ENCODE data around the gene QSER1.
"Not testable (repeated sequence)": the region's sequence is repeated elsewhere in the genome, so short reads cannot be mapped to it uniquely, and the experiment has no call there.

Gene QSER1

DNA sequence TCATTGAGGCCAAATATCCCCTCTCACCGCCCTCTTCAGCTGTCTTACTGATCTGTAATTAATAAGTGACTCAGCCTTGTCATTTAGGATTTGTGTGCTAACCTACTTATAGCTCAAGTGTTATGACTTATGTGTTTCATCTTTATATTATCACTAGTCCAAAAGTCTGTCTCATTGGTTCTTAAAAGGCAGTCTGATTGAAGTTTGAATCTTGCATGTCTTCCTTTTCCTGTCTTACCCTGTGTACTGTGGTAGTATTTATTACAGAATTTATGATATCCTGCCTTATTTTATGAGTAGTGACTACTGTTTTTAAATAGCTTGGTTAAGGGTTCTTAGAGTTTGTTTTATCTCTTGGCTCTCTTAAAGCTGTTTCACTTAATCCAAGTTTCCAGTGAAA lies 129.3 kb downstream of the QSER1 start:
- H3K27me3 ChIP-seq (ENCODE audit: insufficient read depth, low read length), result no peaks in the 10 kb centered on the region
- no peaks in the 10 kb centered on the region for H3K9me3 ChIP-seq (ENCODE audit: low read length)
- H3K36me3 ChIP-seq (ENCODE audit: insufficient read depth, low read length), result no peaks in the 10 kb centered on the region
- H2AFZ ChIP-seq (ENCODE audit: low read depth, low read length), result no peak overlapping the region
- no peak overlapping the region for H3K4me3 ChIP-seq (ENCODE audit: low read length)
- peaks cover 5% of the 10 kb centered on the region for H3K4me1 ChIP-seq (ENCODE audit: insufficient read depth, low read length)

DNA sequence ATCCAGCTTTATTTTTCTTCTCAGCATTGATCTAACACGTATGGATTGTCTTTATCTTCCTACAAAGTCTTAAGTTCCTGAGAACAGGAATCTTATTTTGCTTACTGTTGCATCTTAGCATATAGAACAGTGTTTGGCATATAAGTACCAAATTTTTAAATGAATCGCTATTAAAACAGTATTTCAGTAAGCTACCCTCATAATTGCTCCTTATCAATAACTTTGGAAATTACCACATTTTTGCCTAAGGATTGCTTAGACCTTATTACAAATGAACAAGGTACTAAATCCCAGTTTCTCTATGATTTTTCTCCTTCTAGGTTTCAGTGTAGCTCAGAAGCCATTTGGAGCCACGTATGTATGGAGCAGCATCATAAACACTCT lies 132.7 kb downstream of the QSER1 start:
- H3K9me3 ChIP-seq (ENCODE audit: low read length), result no peaks in the 10 kb centered on the region
- no peak overlapping the region for H3K4me3 ChIP-seq (ENCODE audit: low read length)
- H3K36me3 ChIP-seq (ENCODE audit: insufficient read depth, low read length), result no peaks in the 10 kb centered on the region
- H3K27me3 ChIP-seq (ENCODE audit: insufficient read depth, low read length), result no peaks in the 10 kb centered on the region
- no peaks in the 10 kb centered on the region for H3K4me1 ChIP-seq (ENCODE audit: insufficient read depth, low read length)
- no peak overlapping the region for H2AFZ ChIP-seq (ENCODE audit: low read depth, low read length)

DNA sequence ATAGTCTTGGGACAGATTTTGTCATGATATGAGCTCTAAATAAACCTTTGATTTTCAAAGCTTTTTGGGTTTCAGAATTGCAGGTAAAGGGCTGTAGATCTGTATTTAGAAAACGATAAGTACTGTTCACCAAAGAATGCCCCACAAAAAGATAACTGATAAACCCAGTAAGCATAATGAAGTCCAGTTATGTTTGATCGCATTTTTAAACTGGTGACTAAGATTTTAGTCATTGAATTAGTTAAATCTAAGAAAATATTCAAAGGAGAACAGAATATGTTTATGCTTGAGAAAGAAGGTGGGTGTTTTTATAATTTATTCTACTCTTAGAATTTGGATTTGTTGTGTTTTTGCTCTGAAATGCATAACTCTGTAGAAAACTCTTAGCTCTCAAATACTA lies 134.6 kb downstream of the QSER1 start:
- Histone ChIP-seq H3K4me3 (ENCODE audit: low read length) (no peak overlapping the region), H3K9me3 (ENCODE audit: low read length) (no peaks in the 10 kb centered on the region)

DNA sequence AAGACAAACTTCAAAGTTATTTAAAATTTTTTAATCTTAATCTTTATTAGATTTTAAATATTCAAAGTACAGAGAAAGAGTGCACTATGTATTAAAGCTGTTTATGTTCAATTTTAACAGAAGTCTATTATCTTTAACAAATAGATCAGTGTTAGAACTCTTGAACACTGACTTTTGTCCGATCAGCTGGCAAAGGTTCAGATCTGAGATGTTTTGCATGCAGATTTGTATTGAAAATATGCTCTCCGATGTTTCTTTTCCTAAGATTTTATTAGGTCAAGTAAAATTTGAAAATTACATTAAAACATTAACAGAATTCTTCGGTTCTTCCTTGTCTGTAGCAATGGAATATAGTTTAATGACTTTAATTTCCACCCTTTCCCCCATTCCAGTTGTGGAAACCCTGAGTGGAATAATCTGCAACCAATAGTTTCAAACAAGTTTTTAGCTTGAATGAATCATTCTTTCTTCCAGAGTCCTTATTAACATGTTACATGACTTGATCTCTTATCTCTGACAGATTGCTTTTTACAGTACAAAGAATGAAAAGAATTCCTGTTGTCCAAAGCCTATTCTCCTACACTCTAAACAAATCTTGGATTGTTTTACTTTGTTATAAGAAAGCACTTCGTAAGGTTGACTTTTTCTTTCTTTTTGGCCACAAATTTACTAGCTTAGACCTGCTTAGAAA lies 135.4 kb downstream of the QSER1 start:
- no peak overlapping the region for H3K4me3 ChIP-seq (ENCODE audit: low read length)
- H3K36me3 ChIP-seq (ENCODE audit: insufficient read depth, low read length), result no peaks in the 10 kb centered on the region
- H3K4me1 ChIP-seq (ENCODE audit: insufficient read depth, low read length), result no peaks in the 10 kb centered on the region
- H2AFZ ChIP-seq (ENCODE audit: low read depth, low read length), result no peak overlapping the region
- H3K9me3 ChIP-seq (ENCODE audit: low read length), result no peaks in the 10 kb centered on the region
- H3K27me3 ChIP-seq (ENCODE audit: insufficient read depth, low read length), result no peaks in the 10 kb centered on the region

More for the DNA sequence above, 134.6 kb downstream of the QSER1 start:
- no peaks in the 10 kb centered on the region for H3K27me3 ChIP-seq (ENCODE audit: insufficient read depth, low read length)
- no peaks in the 10 kb centered on the region for H3K4me1 ChIP-seq (ENCODE audit: insufficient read depth, low read length)
- H2AFZ ChIP-seq (ENCODE audit: low read depth, low read length), result no peak overlapping the region
- H3K36me3 ChIP-seq (ENCODE audit: insufficient read depth, low read length), result no peaks in the 10 kb centered on the region

DNA sequence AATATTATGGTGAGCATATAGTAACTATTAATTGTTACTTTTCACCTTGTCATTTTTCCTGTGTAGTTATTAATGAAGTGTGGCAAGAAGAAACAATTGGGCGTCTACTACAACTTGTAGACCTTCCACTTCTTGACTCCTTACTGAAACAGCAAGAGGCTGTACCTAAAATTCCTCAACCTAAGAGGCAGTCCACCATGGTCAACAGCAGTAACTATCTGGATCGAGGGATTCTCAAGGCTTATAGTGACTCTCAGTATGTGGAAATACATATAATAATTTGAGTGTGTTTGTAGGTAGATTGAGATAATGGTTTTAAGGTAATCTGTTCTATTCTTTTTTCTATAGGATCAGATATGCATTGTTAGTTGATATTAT lies 135.9 kb downstream of the QSER1 start:
- H3K36me3 ChIP-seq (ENCODE audit: insufficient read depth, low read length), result no peaks in the 10 kb centered on the region
- no peaks in the 10 kb centered on the region for H3K9me3 ChIP-seq (ENCODE audit: low read length)
- no peak overlapping the region for H3K4me3 ChIP-seq (ENCODE audit: low read length)

DNA sequence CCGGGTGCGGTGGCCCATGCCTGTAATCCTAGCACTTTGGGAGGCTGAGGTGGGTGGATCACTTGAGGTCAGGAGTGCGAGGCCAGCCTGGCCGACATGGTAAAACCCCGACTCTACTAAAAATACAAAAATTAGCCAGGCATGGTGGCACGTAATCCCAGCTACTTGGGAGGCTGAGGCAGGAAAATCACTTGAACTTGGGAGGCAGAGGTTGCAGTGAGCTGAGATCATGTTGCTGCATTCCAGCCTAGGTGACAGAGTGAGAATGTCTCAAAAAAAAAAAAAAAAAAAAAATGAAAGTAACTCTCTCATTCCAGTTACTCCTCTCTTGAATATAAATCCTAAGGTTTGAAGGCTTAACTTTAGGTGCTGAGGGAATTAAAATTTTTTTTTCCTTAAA lies 136.6 kb downstream of the QSER1 start:
- H3K27me3 ChIP-seq (ENCODE audit: insufficient read depth, low read length); H2AFZ ChIP-seq (ENCODE audit: low read depth, low read length); H3K9me3 ChIP-seq (ENCODE audit: low read length); H3K4me3 ChIP-seq (ENCODE audit: low read length); H3K4me1 ChIP-seq (ENCODE audit: insufficient read depth, low read length); H3K36me3 ChIP-seq (ENCODE audit: insufficient read depth, low read length): not testable (repeated sequence)

More for the DNA sequence above, 135.9 kb downstream of the QSER1 start:
- Histone ChIP-seq H2AFZ (ENCODE audit: low read depth, low read length) (no peak overlapping the region), H3K27me3 (ENCODE audit: insufficient read depth, low read length) (no peaks in the 10 kb centered on the region), H3K4me1 (ENCODE audit: insufficient read depth, low read length) (no peaks in the 10 kb centered on the region)

All from neuron (in vitro differentiated cells).